ENCODE data around the gene SPG7. TPM values are rescaled to one million over a fixed set of nuclear protein-coding genes. Genes with fewer than 3 reads are reported as not detected.

SPG7 gene
- polyA plus RNA-seq, 2 of the 4 experiments (the other 2 are of a cell fraction) = 53.2 to 73.2 TPM

DNA sequence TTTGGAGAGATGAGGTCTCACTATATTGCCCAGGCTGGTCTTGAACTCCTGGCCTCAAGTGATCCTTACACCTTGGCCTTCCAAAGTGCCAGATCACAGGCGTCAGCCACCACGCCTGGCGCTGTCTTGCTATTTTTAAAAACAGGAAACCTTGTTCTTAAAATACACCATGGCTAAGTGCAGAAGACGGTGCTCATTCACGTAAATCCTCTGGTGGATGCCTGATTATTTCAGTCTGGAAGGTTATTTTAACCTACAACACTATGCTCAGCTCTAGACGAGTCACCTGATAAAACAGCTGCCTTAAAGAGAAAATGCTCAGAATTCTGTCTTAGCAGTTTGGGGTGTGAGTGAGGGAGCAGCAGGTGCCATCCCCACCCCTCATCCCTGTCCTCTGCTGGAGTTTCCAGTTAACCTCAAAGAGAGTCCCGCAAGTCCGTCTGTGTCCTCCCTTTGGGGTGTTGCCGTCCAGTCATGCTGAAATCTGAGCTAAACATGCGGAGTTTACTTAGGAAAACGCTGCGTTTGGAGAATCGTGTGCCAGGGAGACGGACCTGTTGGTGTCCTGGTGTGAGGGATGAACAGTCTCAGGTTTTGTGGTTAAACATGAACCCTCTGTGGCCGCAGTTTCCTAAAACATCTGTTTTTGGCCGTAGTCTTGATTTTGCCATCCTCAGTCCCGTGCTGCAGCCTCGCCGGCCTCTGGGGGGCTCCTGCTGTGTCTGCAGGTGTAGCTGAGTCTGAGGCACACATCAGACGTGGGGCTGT lies 17.1 kb downstream of the SPG7 start:
- Histone ChIP-seq H3K9me3 (no peaks in the 10 kb centered on the region), H3K4me1 (no peaks in the 10 kb centered on the region), H3K4me2 (no peak overlapping the region), H3K4me3 (no peak overlapping the region), H3K27ac (no peak overlapping the region)
- WGBS (ENCODE audit: missing lambda C conversion rate) = 89% methylated on average over 20 of the region's 20 CpGs
- CTCF ChIA-PET = interaction anchor here (0.6 to 1.4 kb wide), 3 partner anchors 8 to 31 kb away, joined by 3 to 5 read pairs (median 4); no protein-coding TSS in a partner anchor
- no peak for DNase-seq (ENCODE audit: low read depth in 1 of 2, low spot score in 1 of 2)
- no peak for FAIRE-seq
- POLR2A ChIA-PET = no interaction called here
- TF ChIP-seq HOXA7 (CRISPR knock-in tag; IDR thresholded peaks at IDR 0.05) (no peak), BHLHE40 (IDR thresholded peaks at IDR 0.05; ENCODE audit: low read depth, low read length) (no peak), GATA3 (IDR thresholded peaks at IDR 0.05; ENCODE audit: borderline replicate concordance) (no peak), HOXB5 (CRISPR knock-in tag; IDR thresholded peaks at IDR 0.05) (no peak)
- no peak for ATAC-seq

DNA sequence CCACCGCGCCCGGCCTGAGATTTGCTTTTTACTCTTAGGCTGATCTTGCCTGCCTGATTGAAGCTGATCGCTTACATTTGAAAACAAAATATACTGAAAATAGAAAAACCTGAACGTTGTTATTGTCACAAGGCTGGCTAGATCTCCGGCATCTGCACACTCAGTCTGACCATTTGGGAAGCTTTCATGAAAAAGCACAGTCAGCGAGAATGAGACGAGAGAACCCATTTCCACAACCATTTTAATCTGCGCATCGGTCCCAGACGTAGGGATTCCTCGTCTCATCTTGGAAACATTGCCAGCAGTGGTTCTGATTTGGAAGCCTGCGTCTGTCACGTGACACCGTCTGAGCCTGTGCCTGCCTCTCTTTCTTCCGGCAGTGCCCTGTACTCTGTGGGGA lies 20.9 kb downstream of the SPG7 start:
- CTCF ChIA-PET = interaction anchor here (1.2 to 1.4 kb wide), 4 partner anchors 10 to 36 kb away, joined by 3 to 6 read pairs (median 3); no protein-coding TSS in a partner anchor
- 81% methylated on average over 16 of the region's 16 CpGs for WGBS (ENCODE audit: missing lambda C conversion rate)

DNA sequence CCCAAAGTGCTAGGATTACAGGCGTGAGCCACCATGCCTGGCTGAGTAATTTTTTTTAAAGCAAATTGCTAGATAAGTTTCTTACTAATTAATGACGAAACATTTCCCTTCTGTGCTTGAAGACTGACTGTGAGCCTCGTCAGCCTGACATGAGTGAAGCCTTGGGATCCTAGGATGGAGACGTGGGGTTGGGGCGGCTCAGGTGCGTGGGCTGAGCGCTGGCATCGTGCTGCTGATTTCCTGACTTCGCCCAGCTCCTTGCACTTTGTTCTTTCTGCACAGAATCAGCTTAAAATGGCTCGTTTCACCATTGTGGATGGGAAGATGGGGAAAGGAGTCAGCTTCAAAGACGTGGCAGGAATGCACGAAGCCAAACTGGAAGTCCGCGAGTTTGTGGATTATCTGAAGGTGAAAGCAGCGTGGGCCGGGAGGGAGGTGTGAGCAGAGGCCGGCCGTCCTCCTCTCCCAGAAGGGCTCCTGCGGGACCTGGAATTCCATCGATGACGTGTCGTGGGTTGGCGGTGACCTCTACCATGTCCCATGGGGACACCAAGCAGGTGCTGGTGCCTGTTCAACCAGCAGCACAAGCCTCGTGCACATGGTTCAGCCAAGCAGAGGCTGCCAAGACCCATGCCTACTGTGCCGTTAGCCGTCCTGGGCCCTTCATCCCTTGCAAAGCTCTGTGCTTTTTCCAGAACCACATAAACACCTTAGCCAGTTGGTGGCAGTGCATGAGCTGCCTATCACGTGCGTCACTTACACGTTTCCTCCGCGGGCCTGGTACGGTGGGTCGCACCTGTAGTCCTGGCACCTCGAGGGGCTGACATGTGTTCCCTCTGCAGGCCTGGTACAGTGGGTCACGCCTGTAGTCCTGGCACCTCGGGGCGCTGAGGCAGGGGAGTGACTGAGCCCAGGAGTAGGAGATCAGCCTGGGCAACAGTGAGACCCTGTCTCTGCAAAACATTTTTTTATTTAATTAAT lies 22.5 kb downstream of the SPG7 start:
- H3K4me2 ChIP-seq = no peak overlapping the region
- H3K4me3 ChIP-seq = no peak overlapping the region
- TF ChIP-seq CBX8 (IDR thresholded peaks at IDR 0.05) = no peak
- no peak for TF ChIP-seq RNF2 (IDR thresholded peaks at IDR 0.05; ENCODE audit: borderline replicate concordance, low read depth)
- TF ChIP-seq CBX2 (IDR thresholded peaks at IDR 0.05; ENCODE audit: borderline replicate concordance, low read depth) = no peak
- no peak for TF ChIP-seq POLR2AphosphoS2 (conservative IDR thresholded peaks at IDR 0.05; ENCODE audit: low read length)
- TF ChIP-seq, protein P1, sequence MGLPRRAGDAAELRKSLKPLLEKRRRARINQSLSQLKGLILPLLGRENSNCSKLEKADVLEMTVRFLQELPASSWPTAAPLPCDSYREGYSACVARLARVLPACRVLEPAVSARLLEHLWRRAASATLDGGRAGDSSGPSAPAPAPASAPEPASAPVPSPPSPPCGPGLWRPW (IDR thresholded peaks at IDR 0.05) = no peak
- no peak for TF ChIP-seq NPAS2 (CRISPR knock-in tag; IDR thresholded peaks at IDR 0.05; ENCODE audit: borderline replicate concordance)
- TF ChIP-seq POLR2A (IDR thresholded peaks at IDR 0.05; ENCODE audit: low read length) = no peak
- no peaks in the 10 kb centered on the region for H3K9me3 ChIP-seq
- no peak; a peak in 1 of 6 replicates for ATAC-seq
- H3K4me1 ChIP-seq = no peaks in the 10 kb centered on the region
- DNase-seq (ENCODE audit: low read depth in 1 of 2, low spot score in 1 of 2) = no peak
- ChIA-PET POLR2A (no interaction called here), CTCF (interaction anchor here (0.9 kb wide), 1 partner anchor 23 kb away, joined by 4 read pairs; the partner anchor contains the start of gene SPG7)
- WGBS (ENCODE audit: missing lambda C conversion rate) = 93% methylated on average over 37 of the region's 37 CpGs
- no peak overlapping the region for H3K27ac ChIP-seq
- no peak for FAIRE-seq

More for the DNA sequence above, 20.9 kb downstream of the SPG7 start:
- DNase-seq (ENCODE audit: low read depth in 1 of 2, low spot score in 1 of 2) (no peak), ATAC-seq (no peak), FAIRE-seq (no peak)
- POLR2A ChIA-PET = no interaction called here
- Histone ChIP-seq H3K4me1 (no peaks in the 10 kb centered on the region), H3K27ac (no peak overlapping the region), H3K4me2 (no peak overlapping the region), H3K9me3 (no peaks in the 10 kb centered on the region), H3K4me3 (no peak overlapping the region)
- TF ChIP-seq NR3C1 (IDR thresholded peaks at IDR 0.05) (no peak), MAFK (IDR thresholded peaks at IDR 0.05; ENCODE audit: partially characterized antibody) (peak; percentile 85)

DNA sequence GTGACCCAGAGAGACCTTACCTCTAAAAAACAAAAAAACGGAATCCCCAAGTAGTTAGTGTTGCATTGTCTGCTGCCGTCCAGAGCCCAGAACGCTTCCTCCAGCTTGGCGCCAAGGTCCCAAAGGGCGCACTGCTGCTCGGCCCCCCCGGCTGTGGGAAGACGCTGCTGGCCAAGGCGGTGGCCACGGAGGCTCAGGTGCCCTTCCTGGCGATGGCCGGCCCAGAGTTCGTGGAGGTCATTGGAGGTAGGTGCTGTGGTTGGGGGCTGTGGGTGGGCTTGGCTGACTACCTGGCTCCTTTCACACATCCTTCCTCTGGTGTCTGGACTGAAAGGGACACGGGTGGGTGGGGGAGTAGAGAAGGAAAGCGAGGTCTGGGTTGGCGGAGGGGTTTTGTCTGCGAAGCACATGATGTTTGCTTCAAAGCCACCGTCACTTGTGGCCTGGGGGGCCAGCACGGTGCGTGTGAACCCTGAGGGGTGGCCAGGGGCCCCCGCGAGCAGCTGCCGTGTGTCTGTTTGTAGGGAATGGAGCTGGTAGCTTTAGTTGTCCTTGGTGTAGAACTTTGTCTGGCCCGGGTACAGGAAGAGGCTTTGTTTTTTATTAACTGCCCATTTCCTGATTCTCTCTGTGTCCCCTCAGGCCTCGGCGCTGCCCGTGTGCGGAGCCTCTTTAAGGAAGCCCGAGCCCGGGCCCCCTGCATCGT lies 23.8 kb downstream of the SPG7 start:
- ChIA-PET CTCF (interaction anchor here (0.5 to 1.4 kb wide), 2 partner anchors 9 to 97 kb away, joined by 3 to 5 read pairs; no protein-coding TSS in a partner anchor), POLR2A (no interaction called here)
- Histone ChIP-seq H3K27ac (no peak overlapping the region), H3K4me1 (no peaks in the 10 kb centered on the region), H3K4me3 (no peak overlapping the region), H3K4me2 (no peak overlapping the region), H3K9me3 (no peaks in the 10 kb centered on the region)
- DNase-seq (ENCODE audit: low read depth in 1 of 2, low spot score in 1 of 2) (no peak), ATAC-seq (no peak), FAIRE-seq (no peak)
- TF ChIP-seq CEBPB (IDR thresholded peaks at IDR 0.05) (no peak), HOXA7 (CRISPR knock-in tag; IDR thresholded peaks at IDR 0.05) (no peak), HOXB13 (CRISPR knock-in tag; IDR thresholded peaks at IDR 0.05; ENCODE audit: low read depth) (no peak), JUN (IDR thresholded peaks at IDR 0.05) (no peak), KDM5A (IDR thresholded peaks at IDR 0.05) (no peak), SREBF2 (IDR thresholded peaks at IDR 0.05) (no peak), MAZ (IDR thresholded peaks at IDR 0.05; ENCODE audit: borderline replicate concordance, low read depth, low read length) (no peak)
- 94% methylated on average over 31 of the region's 31 CpGs for WGBS (ENCODE audit: missing lambda C conversion rate)
